Loucy (cell line): ENCODE data around the gene LUC7L2.

Source experiments
- CTCF ChIP-seq: fragments of 200-600 bp; sonication (generic); conservative IDR thresholded peaks from 2 replicates; pipeline ENCODE4 v1.5.1; 2014; ENCODE audit warnings: mild to moderate bottlenecking, antibody characterized with exemption, low read length
- EZH2phosphoT487 ChIP-seq: fragments of 200-600 bp; IDR thresholded peaks from 2 replicates; pipeline ENCODE4 v1.6.1; 2018; ENCODE audit warnings: antibody characterized with exemption, mild to moderate bottlenecking, moderate library complexity, borderline replicate concordance

GRCh38 chr7:139358541-139359365 lies 941 bp upstream of the LUC7L2 start:
- TF ChIP-seq CTCF (no peak), EZH2phosphoT487 (no peak)
